GM18498 (cell line): ENCODE measurements around the gene LAIR1.
"Not testable (repeated sequence)": the region's sequence is repeated elsewhere in the genome, so short reads cannot be mapped to it uniquely, and the experiment has no call there.

Experiments
- ATAC-seq: cut with Tn5 transposase; IDR thresholded peaks from one replicate; pipeline ENCODE4 v1.9.1; 2021; ENCODE audit warnings: mild to moderate bottlenecking, moderate library complexity; ENCODE audit not compliant: unreplicated experiment

LAIR1 gene

GRCh38 chr19:54364775-54365257 is at the start of gene LAIR1:
Gene LAIR1 (minus strand): TSS chr19:54364931. CDS start chr19:54364804, 127 bp downstream.
- ATAC-seq, result no peak

- ATAC-seq, result no peak
These were observed 49.4 kb upstream of the LAIR1 start for GRCh38 chr19:54414156-54414555.

GRCh38 chr19:54412877-54413276 is 48.1 kb upstream of the LAIR1 start:
- ATAC-seq, result no peak

- no peak for ATAC-seq
These were observed 46.3 kb upstream of the LAIR1 start for GRCh38 chr19:54411033-54411432.

GRCh38 chr19:54408456-54409026 is 43.8 kb upstream of the LAIR1 start:
- ATAC-seq, result no peak

GRCh38 chr19:54407780-54408179 is 43.0 kb upstream of the LAIR1 start:
- ATAC-seq, result no peak

GRCh38 chr19:54405628-54406027 is 40.9 kb upstream of the LAIR1 start:
- no peak for ATAC-seq

- no peak for ATAC-seq
These were observed 38.3 kb upstream of the LAIR1 start for GRCh38 chr19:54403054-54403453.

- no peak for ATAC-seq
These were observed 36.2 kb upstream of the LAIR1 start for GRCh38 chr19:54400913-54401312.

GRCh38 chr19:54399189-54399588 is 34.5 kb upstream of the LAIR1 start:
- ATAC-seq, result no peak

GRCh38 chr19:54395685-54396084 is 31.0 kb upstream of the LAIR1 start:
- ATAC-seq, result no peak

GRCh38 chr19:54393381-54393780 is 28.6 kb upstream of the LAIR1 start:
- ATAC-seq, result no peak

- no peak for ATAC-seq
These were observed 27.4 kb upstream of the LAIR1 start for GRCh38 chr19:54392105-54392504.

- no peak for ATAC-seq
These were observed 26.9 kb upstream of the LAIR1 start for GRCh38 chr19:54391589-54392061.

GRCh38 chr19:54390942-54391577 is 26.3 kb upstream of the LAIR1 start:
- ATAC-seq, result no peak

- ATAC-seq, result no peak
These were observed 24.8 kb upstream of the LAIR1 start for GRCh38 chr19:54389553-54389952.

- no peak for ATAC-seq
These were observed 24.0 kb upstream of the LAIR1 start for GRCh38 chr19:54388802-54389139.

GRCh38 chr19:54387991-54388801 is 23.5 kb upstream of the LAIR1 start:
- ATAC-seq, result no peak

GRCh38 chr19:54383330-54383729 is 18.6 kb upstream of the LAIR1 start:
- ATAC-seq, result no peak

- ATAC-seq, result not testable (repeated sequence)
These were observed 17.3 kb upstream of the LAIR1 start for GRCh38 chr19:54382041-54382440.

GRCh38 chr19:54380897-54381296 is 16.2 kb upstream of the LAIR1 start:
- ATAC-seq, result no peak

GRCh38 chr19:54379187-54379678 is 14.5 kb upstream of the LAIR1 start:
- no peak for ATAC-seq
